LNCaP clone FGC (cell line): ENCODE data around the gene SPTSSB.

Experiments used
- DNase-seq: peaks from one replicate; pipeline ENCODE4 v3.0.0-alpha.2; 2011; ENCODE audit warnings: low read depth
- H3K4me3 ChIP-seq: 2 replicates; pipeline ENCODE4 v1.5.1; 2011; ENCODE audit warnings: mild to moderate bottlenecking, low read depth, low read length, control low read depth
- TF ChIP-seq, protein P1 (sequence below): IDR thresholded peaks from 2 replicates; pipeline ENCODE4 v1.5.1; 2012; ENCODE audit warnings: mild to moderate bottlenecking; ENCODE audit not compliant: control insufficient read depth, insufficient read depth; ENCODE audit errors: extremely low read depth

Gene SPTSSB

DNA sequence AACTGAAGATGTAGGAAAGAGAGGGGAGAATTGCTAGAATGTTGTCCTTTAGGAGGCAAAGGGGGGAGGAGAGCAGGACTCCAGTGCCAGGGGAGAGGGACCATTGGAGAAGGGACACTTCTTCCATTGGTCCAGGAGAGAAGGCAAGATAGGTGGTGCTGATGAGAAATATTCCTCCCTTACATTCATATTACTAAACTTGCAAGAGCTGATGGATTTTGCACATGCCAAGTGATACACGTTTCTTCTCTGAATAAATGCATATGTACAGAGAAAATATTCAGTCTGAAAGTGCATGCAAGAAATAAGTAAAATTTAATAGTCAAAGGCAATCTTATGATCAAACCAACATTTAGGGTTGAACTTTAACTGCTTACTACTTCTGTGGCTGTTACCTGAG, 21.5 kb upstream of the SPTSSB start:
- H3K4me3 ChIP-seq, result no peak overlapping the region
- TF ChIP-seq, protein P1, sequence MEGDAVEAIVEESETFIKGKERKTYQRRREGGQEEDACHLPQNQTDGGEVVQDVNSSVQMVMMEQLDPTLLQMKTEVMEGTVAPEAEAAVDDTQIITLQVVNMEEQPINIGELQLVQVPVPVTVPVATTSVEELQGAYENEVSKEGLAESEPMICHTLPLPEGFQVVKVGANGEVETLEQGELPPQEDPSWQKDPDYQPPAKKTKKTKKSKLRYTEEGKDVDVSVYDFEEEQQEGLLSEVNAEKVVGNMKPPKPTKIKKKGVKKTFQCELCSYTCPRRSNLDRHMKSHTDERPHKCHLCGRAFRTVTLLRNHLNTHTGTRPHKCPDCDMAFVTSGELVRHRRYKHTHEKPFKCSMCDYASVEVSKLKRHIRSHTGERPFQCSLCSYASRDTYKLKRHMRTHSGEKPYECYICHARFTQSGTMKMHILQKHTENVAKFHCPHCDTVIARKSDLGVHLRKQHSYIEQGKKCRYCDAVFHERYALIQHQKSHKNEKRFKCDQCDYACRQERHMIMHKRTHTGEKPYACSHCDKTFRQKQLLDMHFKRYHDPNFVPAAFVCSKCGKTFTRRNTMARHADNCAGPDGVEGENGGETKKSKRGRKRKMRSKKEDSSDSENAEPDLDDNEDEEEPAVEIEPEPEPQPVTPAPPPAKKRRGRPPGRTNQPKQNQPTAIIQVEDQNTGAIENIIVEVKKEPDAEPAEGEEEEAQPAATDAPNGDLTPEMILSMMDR, result no peak
- no peak for DNase-seq

GRCh38 chr3:161390200-161390599, 18.9 kb upstream of the SPTSSB start:
- TF ChIP-seq, protein P1, result no peak
- DNase-seq, result peak; percentile 80
- H3K4me3 ChIP-seq, result no peak overlapping the region

GRCh38 chr3:161389445-161390035, 18.2 kb upstream of the SPTSSB start:
- no peak for DNase-seq
- no peak overlapping the region for H3K4me3 ChIP-seq
- TF ChIP-seq, protein P1, result no peak

GRCh38 chr3:161388855-161389254, 17.5 kb upstream of the SPTSSB start:
- TF ChIP-seq, protein P1, result no peak
- no peak for DNase-seq
- no peak overlapping the region for H3K4me3 ChIP-seq

- TF ChIP-seq, protein P1, result no peak
- H3K4me3 ChIP-seq, result no peak overlapping the region
- DNase-seq, result no peak
These were observed 15.9 kb upstream of the SPTSSB start for GRCh38 chr3:161386991-161387770.

GRCh38 chr3:161372321-161373260, 1.3 kb upstream of the SPTSSB start:
- no peak for DNase-seq
- H3K4me3 ChIP-seq, result no peak overlapping the region
- TF ChIP-seq, protein P1, result no peak
